Measurements from ENCODE around the gene RBM10. TPM values are rescaled to one million over a fixed set of nuclear protein-coding genes. Genes with fewer than 3 reads are reported as not detected.
"Not testable (repeated sequence)": the region's sequence is repeated elsewhere in the genome, so short reads cannot be mapped to it uniquely, and the experiment has no call there.

The RBM10 gene
- total RNA-seq, 1 experiment from 2014 or later: 41.0 TPM

GRCh38 chrX:47098338-47099094 is 46.5 kb upstream of the RBM10 start:
- intact Hi-C loops (cut with micrococcal nuclease; ENCODE audit: unreplicated experiment): no loop called here
- no peak for TF ChIP-seq CTCF (IDR thresholded peaks at IDR 0.05; ENCODE audit: insufficient read depth in 1 of 2, low read depth in 1 of 2, low read length in 1 of 2, severe bottlenecking in 1 of 2, unreplicated experiment in 1 of 2)
- no peaks in the 10 kb centered on the region for H3K4me1 ChIP-seq
- H3K9me3 ChIP-seq: no peaks in the 10 kb centered on the region
- H3K4me1 Mint-ChIP-seq (ENCODE audit: low read depth, unreplicated experiment): no peaks in the 10 kb centered on the region
- POLR2A ChIA-PET: no interaction called here
- H3K27me3 Mint-ChIP-seq (ENCODE audit: insufficient read depth, unreplicated experiment): no peaks in the 10 kb centered on the region
- no peak overlapping the region for H3K27ac Mint-ChIP-seq (ENCODE audit: unreplicated experiment)
- BruUV-seq (replicated peaks): no TSS peak
- no peaks in the 10 kb centered on the region for H3K27me3 ChIP-seq (replicated peaks; ENCODE audit: control insufficient read depth, insufficient read depth, low read length)
- H3K4me3 ChIP-seq (ENCODE audit: low read depth, low read length): no peak overlapping the region
- H3K9me3 Mint-ChIP-seq (ENCODE audit: unreplicated experiment): no peaks in the 10 kb centered on the region
- no peak for DNase-seq
- no peaks in the 10 kb centered on the region for H3K36me3 ChIP-seq (ENCODE audit: control insufficient read depth, insufficient read depth, low read length)
- CTCF ChIA-PET: no interaction called here
- H3K36me3 Mint-ChIP-seq (ENCODE audit: insufficient read depth, unreplicated experiment): peaks cover 18% of the 10 kb centered on the region
- H3K4me3 Mint-ChIP-seq (ENCODE audit: unreplicated experiment): no peak overlapping the region

DNA sequence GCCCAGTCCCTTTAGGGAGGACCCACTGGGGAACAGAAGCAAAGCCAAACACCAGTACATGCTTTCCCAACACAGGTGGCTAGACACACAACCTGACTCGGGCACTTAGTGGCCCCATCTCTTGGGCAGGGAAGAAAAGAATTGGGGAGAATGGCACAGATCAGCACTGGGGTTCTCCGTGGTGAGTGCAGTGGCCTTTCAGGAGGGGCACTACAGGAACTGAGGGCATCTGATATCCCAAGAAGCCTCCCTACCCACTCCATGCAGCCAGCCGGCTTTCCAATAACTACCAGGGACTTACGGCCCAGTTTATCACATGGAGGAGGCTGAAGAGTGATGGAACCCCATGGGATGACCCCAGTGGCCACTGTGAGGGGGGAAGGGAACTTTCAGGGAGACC is 43.8 kb upstream of the RBM10 start:
- intact Hi-C loops (cut with micrococcal nuclease; ENCODE audit: unreplicated experiment): no loop called here

GRCh38 chrX:47110936-47111615 is 33.9 kb upstream of the RBM10 start:
- H3K9me3 Mint-ChIP-seq (ENCODE audit: unreplicated experiment); H3K36me3 Mint-ChIP-seq (ENCODE audit: insufficient read depth, unreplicated experiment); H3K27ac Mint-ChIP-seq (ENCODE audit: unreplicated experiment); H3K9me3 ChIP-seq; H3K27me3 Mint-ChIP-seq (ENCODE audit: insufficient read depth, unreplicated experiment); POLR2A ChIA-PET; H3K27me3 ChIP-seq (replicated peaks; ENCODE audit: control insufficient read depth, insufficient read depth, low read length); H3K4me1 Mint-ChIP-seq (ENCODE audit: low read depth, unreplicated experiment); BruUV-seq (replicated peaks); DNase-seq; H3K36me3 ChIP-seq (ENCODE audit: control insufficient read depth, insufficient read depth, low read length); CTCF ChIA-PET; H3K4me3 ChIP-seq (ENCODE audit: low read depth, low read length); H3K4me3 Mint-ChIP-seq (ENCODE audit: unreplicated experiment); intact Hi-C loops (cut with micrococcal nuclease; ENCODE audit: unreplicated experiment); H3K4me1 ChIP-seq: not testable (repeated sequence)

More for the DNA sequence above, 43.8 kb upstream of the RBM10 start:
- H3K4me3 ChIP-seq (ENCODE audit: low read depth, low read length): no peak overlapping the region
- no peak overlapping the region for H3K27ac Mint-ChIP-seq (ENCODE audit: unreplicated experiment)
- peaks cover 18% of the 10 kb centered on the region for H3K36me3 Mint-ChIP-seq (ENCODE audit: insufficient read depth, unreplicated experiment)
- no peak for DNase-seq
- H3K4me3 Mint-ChIP-seq (ENCODE audit: unreplicated experiment): no peak overlapping the region
- H3K9me3 Mint-ChIP-seq (ENCODE audit: unreplicated experiment): no peaks in the 10 kb centered on the region
- BruUV-seq (replicated peaks): no TSS peak
- H3K27me3 Mint-ChIP-seq (ENCODE audit: insufficient read depth, unreplicated experiment): no peaks in the 10 kb centered on the region
- ChIA-PET POLR2A (no interaction called here), CTCF (no interaction called here)
- H3K9me3 ChIP-seq: no peaks in the 10 kb centered on the region
- H3K4me1 Mint-ChIP-seq (ENCODE audit: low read depth, unreplicated experiment): no peaks in the 10 kb centered on the region
- no peaks in the 10 kb centered on the region for H3K27me3 ChIP-seq (replicated peaks; ENCODE audit: control insufficient read depth, insufficient read depth, low read length)
- TF ChIP-seq CTCF (IDR thresholded peaks at IDR 0.05; ENCODE audit: insufficient read depth in 1 of 2, low read depth in 1 of 2, low read length in 1 of 2, severe bottlenecking in 1 of 2, unreplicated experiment in 1 of 2): no peak
- H3K36me3 ChIP-seq (ENCODE audit: control insufficient read depth, insufficient read depth, low read length): no peaks in the 10 kb centered on the region
- H3K4me1 ChIP-seq: no peaks in the 10 kb centered on the region
